B cell (primary cell): ENCODE data around the gene KIF16B. TPM values are rescaled to one million over a fixed set of nuclear protein-coding genes. Genes with fewer than 3 reads are reported as not detected.

Source experiments
- ATAC-seq: fragments of 200-7000 bp; cut with Tn5 transposase; one replicate; pipeline ENCODE4 v1.10.0; 2021; ENCODE audit warnings: low read depth, mild to moderate bottlenecking, moderate number of reproducible peaks, moderate library complexity
- CTCF ChIA-PET: fragments of 350-600 bp; sonication (Branson Sonifier 250); formaldehyde crosslinking; loops from one replicate; lab custom pipeline; 2021; ENCODE audit warnings: antibody characterized with exemption, inconsistent platforms; lab: Charles Lee
- POLR2A ChIA-PET: fragments of 350-600 bp; sonication (Branson Sonifier 250); formaldehyde crosslinking; loops from one replicate; lab custom pipeline; 2021; ENCODE audit warnings: antibody characterized with exemption; lab: Charles Lee
- DNase-seq: peaks from one replicate; pipeline ENCODE4 v3.0.0; 2013
- H2AFZ ChIP-seq: 2 replicates; pipeline ENCODE4 v1.6.1; 2012; ENCODE audit warnings: mild to moderate bottlenecking, low read depth, low read length; ENCODE audit not compliant: insufficient read depth, poor library complexity, severe bottlenecking
- H3K27ac ChIP-seq, 2 donors: 1 replicate in 1 of 2; 2 replicates in 1 of 2; pipeline ENCODE4 v1.5.1; 2012 to 2013; ENCODE audit warnings: low read length in 2 of 2, mild to moderate bottlenecking in 2 of 2, moderate library complexity in 1 of 2
- H3K27me3 ChIP-seq, 4 experiments: fragments of 200-600 bp in 1 of 4; sonication (generic) in 1 of 4; replicated peaks in 1 of 4; 1 replicate in 2 of 4; 2 replicates in 2 of 4; pipeline versions ENCODE4 v1.6.1 to v1.7.0; 2013 to 2016; ENCODE audit warnings: low read length in 3 of 4, mild to moderate bottlenecking in 2 of 4, mixed read lengths in 1 of 4, moderate library complexity in 1 of 4; ENCODE audit not compliant: insufficient read depth in 4 of 4, control insufficient read depth in 3 of 4; ENCODE audit errors: control extremely low read depth in 1 of 4
- H3K36me3 ChIP-seq, 2 experiments: replicated peaks in 1 of 2; 1 replicate in 1 of 2; 2 replicates in 1 of 2; pipeline versions ENCODE4 v1.6.1 to v1.7.1; 2013; ENCODE audit warnings: low read length in 1 of 2; ENCODE audit not compliant: insufficient read depth in 2 of 2, control insufficient read depth in 1 of 2; ENCODE audit errors: control extremely low read depth in 1 of 2, extremely low read depth in 1 of 2
- H3K4me1 ChIP-seq, 2 donors: fragments of 200-600 bp in 1 of 2; sonication (generic) in 1 of 2; 1 replicate in 1 of 2; 2 replicates in 1 of 2; pipeline versions ENCODE4 v1.5.1 to v1.6.1; 2013 to 2017; ENCODE audit warnings: low read length in 2 of 2; ENCODE audit not compliant: control insufficient read depth in 2 of 2, insufficient read depth in 2 of 2
- H3K4me2 ChIP-seq: replicated peaks from 2 replicates; pipeline ENCODE3; 2012; ENCODE audit warnings: mild to moderate bottlenecking, low read depth, low read length; ENCODE audit not compliant: poor library complexity, severe bottlenecking
- H3K4me3 ChIP-seq, 5 experiments: fragments of 200-600 bp in 1 of 5; sonication (generic) in 1 of 5; 1 replicate in 3 of 5; 2 replicates in 2 of 5; pipeline versions ENCODE4 v1.5.1 to v1.7.0; 2011 to 2016; ENCODE audit warnings: low read length in 4 of 5, mild to moderate bottlenecking in 4 of 5, low read depth in 2 of 5, control low read depth in 1 of 5, moderate library complexity in 1 of 5; ENCODE audit not compliant: insufficient read depth in 1 of 5; ENCODE audit errors: control extremely low read depth in 1 of 5, extremely low read depth in 1 of 5
- H3K79me2 ChIP-seq: fragments of 200-600 bp; sonication (generic); one replicate; pipeline ENCODE4 v1.6.0; 2016; ENCODE audit warnings: low read length; ENCODE audit not compliant: control insufficient read depth, insufficient read depth
- H3K9ac ChIP-seq: fragments of 200-600 bp; sonication (generic); 2 replicates; pipeline ENCODE4 v1.6.1; 2017; ENCODE audit warnings: mild to moderate bottlenecking, low read length, moderate library complexity
- H3K9me3 ChIP-seq, 3 donors: one replicate each; pipeline versions ENCODE4 v1.6.1 to v1.7.1; 2013; ENCODE audit warnings: low read length in 2 of 3; ENCODE audit not compliant: control insufficient read depth in 2 of 3, insufficient read depth in 1 of 3; ENCODE audit errors: control extremely low read depth in 1 of 3
- H4K20me1 ChIP-seq: 2 replicates; pipeline ENCODE4 v1.6.0; 2012; ENCODE audit warnings: mild to moderate bottlenecking, low read length; ENCODE audit not compliant: insufficient read depth, control insufficient read depth, poor library complexity, severe bottlenecking
- H3K27ac Mint-ChIP-seq: one replicate; pipeline ENCODE4 v1.8.0; 2021; ENCODE audit warnings: mixed read lengths
- H3K27me3 Mint-ChIP-seq: one replicate; pipeline ENCODE4 v1.8.0; 2021; ENCODE audit warnings: mixed read lengths
- H3K4me1 Mint-ChIP-seq: one replicate; pipeline ENCODE4 v1.8.0; 2021; ENCODE audit warnings: mixed read lengths
- H3K4me3 Mint-ChIP-seq: one replicate; pipeline ENCODE4 v1.8.0; 2021; ENCODE audit warnings: mixed read lengths
- H3K9me3 Mint-ChIP-seq: one replicate; pipeline ENCODE4 v1.8.0; 2022; ENCODE audit warnings: mixed read lengths; ENCODE audit not compliant: insufficient read depth
- EZH2 ChIP-seq: IDR thresholded peaks from 2 replicates; pipeline ENCODE4 v1.6.1; 2012; ENCODE audit warnings: borderline replicate concordance, low read depth, mild to moderate bottlenecking, moderate library complexity, low read length; ENCODE audit not compliant: insufficient read depth, poor library complexity, severe bottlenecking
- WGBS: methylation state at CpG from one replicate; pipeline ENCODE4 v1.1.5; 2013; ENCODE audit warnings: missing lambda C conversion rate; ENCODE audit not compliant: insufficient coverage; 5-methylcytosine and 5-hydroxymethylcytosine counted together
- intact Hi-C: fragments of 100-400 bp; cut with micrococcal nuclease; formaldehyde crosslinking; loops from one replicate; pipeline ENCODE4 v1.10.0; 2022
- polyA plus RNA-seq: library from polyadenylated mRNA; depleted of rRNA; stranded (reverse); fragments of >200 nt; gene quantifications from 2 replicates; pipeline ENCODE4 v1.2.3, GENCODE V29; 2012
- total RNA-seq, 2 donors: library from RNA; stranded (reverse); fragments of 120-200 nt in 1 of 2; gene quantifications; 1 replicate in 1 of 2; 2 replicates in 1 of 2; pipeline versions ENCODE4 v1.2.3 to v1.2.4, GENCODE V29; 2013 to 2022
- TF ChIP-seq, protein P1 (sequence below): fragments of 200-600 bp; IDR thresholded peaks from one replicate; pipeline ENCODE4 v1.8.0; 2022; ENCODE audit warnings: antibody characterized with exemption, mild to moderate bottlenecking

Gene KIF16B
- total and polyA plus RNA-seq, 2 donors (not counting 1 experiment from before 2014, with no cell fraction given): 4.5 to 13.0 TPM

DNA sequence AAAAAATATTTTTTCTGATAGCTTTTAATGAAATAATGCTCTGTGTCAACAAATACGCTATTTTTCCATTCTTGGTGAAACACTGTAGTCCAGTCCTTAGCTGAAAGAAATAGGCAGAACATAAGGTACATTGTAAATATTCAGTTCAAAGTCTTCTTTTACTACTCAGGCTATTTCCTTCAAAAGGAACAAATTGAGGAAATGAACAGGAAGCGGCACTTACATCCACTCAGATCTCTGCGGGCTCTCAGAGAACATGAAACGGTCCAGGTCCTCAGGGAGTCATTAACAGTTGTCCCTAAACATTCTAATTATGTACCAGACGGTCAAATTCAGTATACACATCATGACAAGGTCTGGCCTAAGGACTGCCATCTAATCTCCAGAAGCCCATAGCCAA, 212.6 kb downstream of the KIF16B start:
- Histone ChIP-seq H3K27ac (no peak overlapping the region), H3K4me2 (no peak overlapping the region), H4K20me1 (no peaks in the 10 kb centered on the region), H2AFZ (no peak overlapping the region), H3K36me3 (no peaks in the 10 kb centered on the region), H3K9ac (no peak overlapping the region), H3K4me3 (no peak overlapping the region), H3K4me1 (no peaks in the 10 kb centered on the region), H3K9me3 (no peaks in the 10 kb centered on the region), H3K79me2 (no peaks in the 10 kb centered on the region), H3K27me3 (no peaks in the 10 kb centered on the region)
- DNase-seq: no peak
- POLR2A ChIA-PET: no interaction called here
- intact Hi-C loops: no loop called here
- no peak overlapping the region for H3K4me3 Mint-ChIP-seq
- WGBS: 90% methylated on average over 3 of the region's 5 CpGs
- H3K27ac Mint-ChIP-seq: no peak overlapping the region
- H3K4me1 Mint-ChIP-seq: no peaks in the 10 kb centered on the region
- CTCF ChIA-PET: no interaction called here
- no peak for ATAC-seq
- H3K27me3 Mint-ChIP-seq: no peaks in the 10 kb centered on the region
- TF ChIP-seq EZH2: no peak
- TF ChIP-seq, protein P1, sequence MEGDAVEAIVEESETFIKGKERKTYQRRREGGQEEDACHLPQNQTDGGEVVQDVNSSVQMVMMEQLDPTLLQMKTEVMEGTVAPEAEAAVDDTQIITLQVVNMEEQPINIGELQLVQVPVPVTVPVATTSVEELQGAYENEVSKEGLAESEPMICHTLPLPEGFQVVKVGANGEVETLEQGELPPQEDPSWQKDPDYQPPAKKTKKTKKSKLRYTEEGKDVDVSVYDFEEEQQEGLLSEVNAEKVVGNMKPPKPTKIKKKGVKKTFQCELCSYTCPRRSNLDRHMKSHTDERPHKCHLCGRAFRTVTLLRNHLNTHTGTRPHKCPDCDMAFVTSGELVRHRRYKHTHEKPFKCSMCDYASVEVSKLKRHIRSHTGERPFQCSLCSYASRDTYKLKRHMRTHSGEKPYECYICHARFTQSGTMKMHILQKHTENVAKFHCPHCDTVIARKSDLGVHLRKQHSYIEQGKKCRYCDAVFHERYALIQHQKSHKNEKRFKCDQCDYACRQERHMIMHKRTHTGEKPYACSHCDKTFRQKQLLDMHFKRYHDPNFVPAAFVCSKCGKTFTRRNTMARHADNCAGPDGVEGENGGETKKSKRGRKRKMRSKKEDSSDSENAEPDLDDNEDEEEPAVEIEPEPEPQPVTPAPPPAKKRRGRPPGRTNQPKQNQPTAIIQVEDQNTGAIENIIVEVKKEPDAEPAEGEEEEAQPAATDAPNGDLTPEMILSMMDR: no peak
- H3K9me3 Mint-ChIP-seq: no peaks in the 10 kb centered on the region

DNA sequence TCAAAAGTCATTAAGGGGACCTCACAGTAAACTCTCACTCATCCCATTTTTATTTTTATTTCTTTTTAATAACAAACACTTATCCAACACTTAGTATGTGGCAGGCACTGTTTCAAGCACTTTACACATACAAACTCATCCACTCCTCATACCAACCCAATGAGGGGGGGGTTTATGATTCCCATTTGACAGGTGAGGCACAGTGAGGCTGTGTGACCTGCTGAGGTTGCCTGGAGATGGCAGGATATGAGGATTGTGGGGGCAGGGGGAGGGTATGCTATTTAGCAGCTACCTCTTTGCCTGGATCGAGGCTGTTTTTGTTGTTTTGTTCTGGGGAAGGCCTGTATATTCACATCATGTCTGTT, 219.8 kb downstream of the KIF16B start:
- no peak for TF ChIP-seq EZH2
- Histone ChIP-seq H3K9ac (no peak overlapping the region), H3K4me1 (no peaks in the 10 kb centered on the region), H4K20me1 (no peaks in the 10 kb centered on the region), H3K79me2 (no peaks in the 10 kb centered on the region), H3K4me3 (no peak overlapping the region), H3K9me3 (no peaks in the 10 kb centered on the region), H2AFZ (no peak overlapping the region), H3K4me2 (no peak overlapping the region), H3K27ac (no peak overlapping the region), H3K36me3 (no peaks in the 10 kb centered on the region), H3K27me3 (no peaks in the 10 kb centered on the region)
- ChIA-PET POLR2A (no interaction called here), CTCF (interaction anchor here (0.9 kb wide), 1 partner anchor 122 kb away, joined by 3 read pairs; no protein-coding TSS in a partner anchor)
- Mint-ChIP-seq H3K27ac (no peak overlapping the region), H3K27me3 (no peaks in the 10 kb centered on the region), H3K9me3 (no peaks in the 10 kb centered on the region), H3K4me1 (no peaks in the 10 kb centered on the region), H3K4me3 (no peak overlapping the region)
- no CpG with 5 or more reads among the region's 1 CpG for WGBS
- DNase-seq (no peak), ATAC-seq (no peak)
- intact Hi-C loops: no loop called here
